ENCODE measurements around the gene C1orf167. TPM values are rescaled to one million over a fixed set of nuclear protein-coding genes. Genes with fewer than 3 reads are reported as not detected.

C1orf167 gene
- total RNA-seq, 1 donor from 2014 or later: not detected

DNA sequence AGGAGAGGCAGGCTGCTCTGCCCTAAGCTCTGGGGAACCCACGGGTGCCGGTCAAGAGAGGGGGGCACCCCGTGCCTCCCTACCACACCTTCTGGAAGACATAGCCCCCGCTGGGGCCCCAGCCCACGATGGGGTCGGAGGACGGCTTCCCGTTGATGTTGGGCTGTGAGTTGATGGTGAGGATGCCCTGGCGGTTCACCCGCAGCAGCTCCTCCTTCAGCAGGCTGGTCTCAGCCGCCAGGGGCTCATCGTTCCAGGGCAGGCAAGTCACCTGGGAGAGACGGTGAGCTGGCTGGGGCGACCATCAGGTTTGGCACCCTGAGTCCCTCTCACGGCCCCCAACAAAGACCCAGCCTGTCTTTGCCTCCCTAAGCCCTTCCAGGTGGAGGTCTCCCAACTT, 31.8 kb downstream of the C1orf167 start:
- H3K4me3 ChIP-seq (ENCODE audit: low read depth, low read length): no peak overlapping the region
- TF ChIP-seq, protein P1, sequence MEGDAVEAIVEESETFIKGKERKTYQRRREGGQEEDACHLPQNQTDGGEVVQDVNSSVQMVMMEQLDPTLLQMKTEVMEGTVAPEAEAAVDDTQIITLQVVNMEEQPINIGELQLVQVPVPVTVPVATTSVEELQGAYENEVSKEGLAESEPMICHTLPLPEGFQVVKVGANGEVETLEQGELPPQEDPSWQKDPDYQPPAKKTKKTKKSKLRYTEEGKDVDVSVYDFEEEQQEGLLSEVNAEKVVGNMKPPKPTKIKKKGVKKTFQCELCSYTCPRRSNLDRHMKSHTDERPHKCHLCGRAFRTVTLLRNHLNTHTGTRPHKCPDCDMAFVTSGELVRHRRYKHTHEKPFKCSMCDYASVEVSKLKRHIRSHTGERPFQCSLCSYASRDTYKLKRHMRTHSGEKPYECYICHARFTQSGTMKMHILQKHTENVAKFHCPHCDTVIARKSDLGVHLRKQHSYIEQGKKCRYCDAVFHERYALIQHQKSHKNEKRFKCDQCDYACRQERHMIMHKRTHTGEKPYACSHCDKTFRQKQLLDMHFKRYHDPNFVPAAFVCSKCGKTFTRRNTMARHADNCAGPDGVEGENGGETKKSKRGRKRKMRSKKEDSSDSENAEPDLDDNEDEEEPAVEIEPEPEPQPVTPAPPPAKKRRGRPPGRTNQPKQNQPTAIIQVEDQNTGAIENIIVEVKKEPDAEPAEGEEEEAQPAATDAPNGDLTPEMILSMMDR (IDR thresholded peaks at IDR 0.05; ENCODE audit: insufficient read depth, low read length, poor library complexity, severe bottlenecking): no peak

DNA sequence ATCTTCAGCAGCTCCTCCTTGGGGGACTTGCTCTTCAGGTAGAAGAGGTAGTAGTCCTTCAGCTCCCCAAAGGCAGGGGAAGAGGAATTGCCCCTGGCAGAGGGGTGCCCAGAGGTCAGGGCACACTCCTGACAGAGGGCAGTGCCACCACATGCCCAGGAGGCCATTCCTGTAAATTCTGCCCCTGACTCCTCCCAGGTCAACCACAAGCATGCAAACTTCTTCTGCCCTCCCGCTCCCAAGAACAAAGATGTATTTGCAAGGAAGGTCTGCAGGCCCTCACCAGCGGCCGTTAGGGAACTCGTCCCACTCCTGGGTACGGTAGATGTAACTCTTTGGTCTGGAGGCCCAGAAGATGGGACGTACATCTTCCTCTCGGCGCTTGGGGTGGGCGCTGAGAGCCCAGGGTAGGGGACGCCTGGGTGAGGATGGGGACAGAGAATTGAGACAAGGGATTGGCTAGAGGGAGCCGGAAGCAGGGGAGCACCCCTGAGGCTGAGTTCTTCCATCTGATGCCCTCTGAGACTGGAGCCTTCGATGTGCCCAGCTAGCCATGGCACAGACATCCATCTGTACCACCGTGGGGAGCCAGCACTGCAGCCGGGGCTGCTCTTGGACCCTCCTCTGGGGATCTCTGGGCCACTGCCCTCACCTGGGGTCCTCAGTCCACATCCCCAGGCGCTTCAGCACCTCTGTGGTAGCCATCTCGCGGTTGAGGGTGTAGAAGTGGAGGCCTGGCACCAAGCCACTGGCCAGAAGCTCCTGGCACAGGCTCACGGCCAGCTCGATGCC, 32.6 kb downstream of the C1orf167 start:
- no peak for DNase-seq (ENCODE audit: low read depth)
- Histone ChIP-seq H3K36me3 (ENCODE audit: control insufficient read depth, insufficient read depth, low read length) (peaks cover 2% of the 10 kb centered on the region), H3K4me3 (ENCODE audit: low read depth, low read length) (no peak overlapping the region), H3K27me3 (ENCODE audit: control insufficient read depth, insufficient read depth, low read length) (no peaks in the 10 kb centered on the region)
- TF ChIP-seq, protein P1 (IDR thresholded peaks at IDR 0.05; ENCODE audit: insufficient read depth, low read length, poor library complexity, severe bottlenecking): no peak

More for the DNA sequence above, 31.8 kb downstream of the C1orf167 start:
- Histone ChIP-seq H3K36me3 (ENCODE audit: control insufficient read depth, insufficient read depth, low read length) (peaks cover 2% of the 10 kb centered on the region), H3K27me3 (ENCODE audit: control insufficient read depth, insufficient read depth, low read length) (no peaks in the 10 kb centered on the region)
- no peak for DNase-seq (ENCODE audit: low read depth)

DNA sequence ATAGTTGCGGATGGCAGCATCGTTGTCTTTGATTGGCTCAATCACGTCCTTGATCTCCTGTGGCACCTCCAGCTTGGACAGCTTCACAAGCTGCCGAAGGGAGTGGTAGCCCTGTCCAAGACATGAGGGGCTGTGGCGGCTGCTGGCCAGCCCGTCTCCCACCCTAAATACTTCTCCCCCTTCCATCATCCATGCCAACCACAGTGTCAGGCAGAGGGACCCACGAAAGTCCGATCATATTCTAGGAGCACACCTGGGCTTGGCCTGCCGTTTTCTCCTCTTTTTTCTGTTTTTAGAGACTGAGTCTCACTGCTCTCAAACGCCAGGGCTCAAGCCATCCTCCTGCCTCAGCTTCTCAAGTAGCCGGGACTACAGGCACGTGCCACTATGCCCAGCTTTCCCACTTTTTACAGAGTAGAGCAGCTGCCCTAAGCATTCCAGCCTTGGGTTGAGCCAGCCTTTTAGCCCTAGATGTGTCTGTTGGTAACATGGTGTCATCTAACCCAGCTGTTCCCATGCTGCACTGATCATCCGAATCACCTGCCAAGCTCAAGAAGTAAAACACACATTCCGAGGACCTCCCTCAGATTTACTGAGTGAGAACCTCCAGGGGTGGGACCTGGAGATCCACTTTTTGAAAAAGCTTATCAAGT, 33.4 kb downstream of the C1orf167 start:
- no peak for DNase-seq (ENCODE audit: low read depth)
- H3K36me3 ChIP-seq (ENCODE audit: control insufficient read depth, insufficient read depth, low read length): peaks cover 2% of the 10 kb centered on the region
- TF ChIP-seq, protein P1 (IDR thresholded peaks at IDR 0.05; ENCODE audit: insufficient read depth, low read length, poor library complexity, severe bottlenecking): no peak
- H3K4me3 ChIP-seq (ENCODE audit: low read depth, low read length): no peak overlapping the region
- H3K27me3 ChIP-seq (ENCODE audit: control insufficient read depth, insufficient read depth, low read length): no peaks in the 10 kb centered on the region

DNA sequence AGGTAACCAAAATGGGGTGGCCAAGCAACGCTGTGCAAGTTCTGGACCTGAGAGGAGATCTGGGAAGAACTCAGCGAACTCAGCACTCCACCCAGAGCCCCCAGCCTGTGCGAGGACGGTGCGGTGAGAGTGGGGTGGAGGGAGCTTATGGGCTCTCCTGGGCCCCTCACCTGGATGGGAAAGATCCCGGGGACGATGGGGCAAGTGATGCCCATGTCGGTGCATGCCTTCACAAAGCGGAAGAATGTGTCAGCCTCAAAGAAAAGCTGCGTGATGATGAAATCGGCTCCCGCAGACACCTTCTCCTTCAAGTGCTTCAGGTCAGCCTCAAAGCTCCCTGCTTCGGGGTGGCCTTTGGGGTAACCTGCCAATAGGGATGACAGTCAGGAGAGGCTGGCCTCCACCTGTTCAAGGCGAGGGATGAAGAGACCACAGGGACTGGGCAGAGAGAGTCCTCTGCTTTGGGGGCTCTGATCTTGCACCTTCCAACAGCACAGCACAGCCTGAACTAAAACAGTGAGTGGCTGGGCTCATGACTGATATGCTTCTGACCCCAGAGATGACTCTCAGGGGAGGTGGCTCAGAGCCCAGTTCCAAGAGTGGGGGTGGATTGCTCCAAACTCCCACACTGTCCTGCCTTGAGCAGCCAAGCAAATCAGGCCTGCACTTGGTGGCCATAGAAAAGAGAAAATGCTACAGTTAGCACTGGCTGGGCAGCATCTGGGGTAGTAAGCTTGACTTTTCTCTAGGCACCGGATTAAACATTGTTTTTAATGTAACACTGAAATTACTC, 34.2 kb downstream of the C1orf167 start:
- Histone ChIP-seq H3K27me3 (ENCODE audit: control insufficient read depth, insufficient read depth, low read length) (no peaks in the 10 kb centered on the region), H3K36me3 (ENCODE audit: control insufficient read depth, insufficient read depth, low read length) (peaks cover 3% of the 10 kb centered on the region), H3K4me3 (ENCODE audit: low read depth, low read length) (no peak overlapping the region)
- TF ChIP-seq, protein P1 (IDR thresholded peaks at IDR 0.05; ENCODE audit: insufficient read depth, low read length, poor library complexity, severe bottlenecking): no peak
- DNase-seq (ENCODE audit: low read depth): no peak

DNA sequence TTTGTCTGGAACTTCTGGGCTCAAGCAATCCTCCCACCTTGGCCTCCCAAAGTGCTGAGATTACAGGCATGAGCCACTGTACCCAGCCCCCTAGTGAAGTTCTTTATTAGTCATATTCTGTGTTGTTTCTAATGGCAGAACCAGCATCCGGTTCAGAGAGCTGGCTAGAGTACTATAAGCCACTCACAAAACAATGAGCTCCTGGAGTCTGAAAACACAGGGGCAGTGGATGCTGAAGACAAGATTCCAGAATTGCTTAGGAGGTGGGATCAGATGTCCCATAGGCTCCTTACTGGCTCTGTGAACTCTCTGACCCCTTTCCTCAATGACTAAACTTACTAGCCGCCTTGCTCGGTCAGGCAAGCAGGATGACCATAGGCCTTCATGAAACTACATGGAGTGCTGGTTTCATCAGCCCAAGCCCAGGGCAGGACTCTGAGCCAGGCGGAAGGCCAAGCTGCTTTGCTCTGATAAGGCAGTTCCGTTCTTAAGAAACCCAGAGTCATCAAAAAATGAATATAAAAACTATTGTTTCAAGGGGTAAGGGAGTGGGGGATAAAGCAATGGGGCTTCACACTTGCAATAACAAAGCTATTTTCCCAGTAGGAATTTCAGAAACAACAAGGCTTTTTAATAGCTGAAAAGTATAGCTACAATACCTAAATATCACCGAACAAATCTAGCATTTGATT, 35.7 kb downstream of the C1orf167 start:
- TF ChIP-seq, protein P1 (IDR thresholded peaks at IDR 0.05; ENCODE audit: insufficient read depth, low read length, poor library complexity, severe bottlenecking): no peak
- peak; percentile 65 for DNase-seq (ENCODE audit: low read depth)
- Histone ChIP-seq H3K4me3 (ENCODE audit: low read depth, low read length) (no peak overlapping the region), H3K36me3 (ENCODE audit: control insufficient read depth, insufficient read depth, low read length) (peaks cover 3% of the 10 kb centered on the region), H3K27me3 (ENCODE audit: control insufficient read depth, insufficient read depth, low read length) (no peaks in the 10 kb centered on the region)

Data from kidney epithelial cell (primary cell).